Measurements from ENCODE around the gene LRMDA. TPM values are rescaled to one million over a fixed set of nuclear protein-coding genes. Genes with fewer than 3 reads are reported as not detected.

LRMDA gene
- total RNA-seq, 4 donors from 2014 or later: 0.88 to 14.1 (median 5.1) TPM; not detected in 1

DNA sequence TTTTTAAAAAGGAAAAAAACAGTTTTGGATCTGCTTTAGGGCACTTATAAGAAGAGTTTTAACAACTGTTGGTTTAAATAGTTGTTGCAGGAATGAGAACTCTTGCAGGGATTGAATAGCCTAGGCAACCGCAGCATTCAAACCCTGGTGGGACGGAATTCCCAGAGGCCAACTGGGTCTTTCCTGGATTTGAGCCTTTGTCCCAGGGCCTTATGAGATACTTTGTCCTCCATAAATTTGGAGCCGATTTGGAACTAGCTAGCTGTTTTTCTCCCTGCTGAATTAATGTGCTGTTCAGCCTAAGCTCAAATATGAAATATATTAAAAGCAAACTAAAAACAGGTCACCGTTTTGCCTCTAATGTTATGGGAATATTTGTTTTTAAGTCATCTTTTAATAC is 109.6 kb downstream of the LRMDA start:
- Histone ChIP-seq H3K27ac (no peak overlapping the region), H3K9me3 (no peaks in the 10 kb centered on the region), H3K4me1 (peaks cover 0 to 32% (median 18%) of the 10 kb centered on the region in 3 donors), H3K36me3 (no peaks in the 10 kb centered on the region), H3K4me3 (no peak overlapping the region), H3K27me3 (no peaks in the 10 kb centered on the region)
- DNase-seq: no peak
- no peak for TF ChIP-seq POLR2A (IDR thresholded peaks at IDR 0.05)
- no peak for TF ChIP-seq CTCF (IDR thresholded peaks at IDR 0.05)
- intact Hi-C loops (cut with DNase I): no loop called here
- WGBS, 2 donors: 82 to 83% methylated on average over 4 of the region's 4 CpGs

GRCh38 chr10:75541411-75541810 is 110.0 kb downstream of the LRMDA start:
- TF ChIP-seq CTCF (IDR thresholded peaks at IDR 0.05): no peak
- no peak for TF ChIP-seq POLR2A (IDR thresholded peaks at IDR 0.05)
- no peaks in the 10 kb centered on the region for H3K27me3 ChIP-seq
- H3K4me3 ChIP-seq: no peak overlapping the region
- no peaks in the 10 kb centered on the region for H3K9me3 ChIP-seq
- peaks cover 0 to 32% (median 18%) of the 10 kb centered on the region in 3 donors for H3K4me1 ChIP-seq
- DNase-seq: no peak
- H3K27ac ChIP-seq: no peak overlapping the region
- H3K36me3 ChIP-seq: no peaks in the 10 kb centered on the region
- 91 to 94% methylated on average over 2 of the region's 2 CpGs for WGBS, 2 donors
- intact Hi-C loops (cut with DNase I): no loop called here

DNA sequence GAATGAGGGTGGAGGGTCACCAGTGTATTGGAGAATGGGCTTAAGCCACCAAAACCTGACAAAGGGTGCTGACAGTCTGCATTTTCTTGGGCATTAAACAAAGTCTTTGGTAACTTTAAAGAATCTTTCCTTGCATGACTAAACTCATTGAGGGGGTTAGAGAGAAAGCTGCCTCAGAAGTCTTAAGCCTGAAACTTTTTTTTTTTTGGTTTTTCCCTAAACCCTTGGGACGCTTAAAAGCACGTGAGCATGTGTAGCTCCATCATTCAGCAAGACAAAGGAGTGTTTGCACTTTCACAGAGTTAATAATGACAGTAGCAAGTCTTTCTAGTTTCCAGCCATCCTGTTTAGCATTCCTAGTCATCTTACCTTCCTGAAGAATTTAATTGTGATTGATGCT is 110.7 kb downstream of the LRMDA start:
- intact Hi-C loops (cut with DNase I): no loop called here
- 41 to 57% methylated on average over 2 of the region's 2 CpGs for WGBS, 2 donors
- no peak for DNase-seq

DNA sequence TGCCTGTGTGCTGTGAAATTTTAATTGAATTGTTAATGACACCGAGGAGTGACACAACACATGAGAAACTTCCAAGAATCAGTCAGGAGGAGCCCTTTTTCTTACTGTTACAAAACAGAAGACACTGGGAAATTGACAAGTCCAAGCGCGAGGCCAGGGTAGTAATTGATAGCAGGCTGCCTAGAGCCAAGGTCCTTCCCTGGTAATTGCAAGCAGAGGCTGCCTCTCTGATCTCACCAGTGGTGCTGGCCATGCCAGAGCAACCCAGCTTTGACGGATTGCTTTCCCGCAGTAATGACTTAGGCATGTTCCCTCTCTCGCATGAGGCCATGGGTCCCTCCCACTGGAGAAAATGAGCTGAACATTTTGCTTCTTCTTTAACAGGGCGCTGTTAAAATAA is 111.5 kb downstream of the LRMDA start:
- no peak for TF ChIP-seq POLR2A (IDR thresholded peaks at IDR 0.05)
- TF ChIP-seq CTCF (IDR thresholded peaks at IDR 0.05): no peak
- no peak for DNase-seq

More for the DNA sequence above, 110.7 kb downstream of the LRMDA start:
- Histone ChIP-seq H3K27me3 (no peaks in the 10 kb centered on the region), H3K4me3 (no peak overlapping the region), H3K36me3 (no peaks in the 10 kb centered on the region), H3K27ac (no peak overlapping the region), H3K9me3 (no peaks in the 10 kb centered on the region), H3K4me1 (peaks cover 0 to 32% (median 18%) of the 10 kb centered on the region in 3 donors)
- no peak for TF ChIP-seq CTCF (IDR thresholded peaks at IDR 0.05)
- no peak for TF ChIP-seq POLR2A (IDR thresholded peaks at IDR 0.05)

GRCh38 chr10:75544386-75544785 is 113.0 kb downstream of the LRMDA start:
- intact Hi-C loops (cut with DNase I): no loop called here
- WGBS, 2 donors: 56 to 66% methylated on average over 2 of the region's 2 CpGs
- TF ChIP-seq CTCF (IDR thresholded peaks at IDR 0.05) (no peak), POLR2A (IDR thresholded peaks at IDR 0.05) (no peak)
- Histone ChIP-seq H3K4me1 (peaks cover 0 to 37% (median 18%) of the 10 kb centered on the region in 3 donors), H3K4me3 (no peak overlapping the region), H3K27me3 (no peaks in the 10 kb centered on the region), H3K27ac (peak overlapping the region in 2 of 4 donors; percentile 29 to 60), H3K36me3 (no peaks in the 10 kb centered on the region), H3K9me3 (no peaks in the 10 kb centered on the region)
- DNase-seq: no peak

More for the DNA sequence above, 111.5 kb downstream of the LRMDA start:
- Histone ChIP-seq H3K4me3 (no peak overlapping the region), H3K4me1 (peaks cover 0 to 37% (median 18%) of the 10 kb centered on the region in 3 donors), H3K9me3 (no peaks in the 10 kb centered on the region), H3K27me3 (no peaks in the 10 kb centered on the region), H3K36me3 (no peaks in the 10 kb centered on the region), H3K27ac (peak overlapping the region in 3 of 4 donors; percentile 24 to 60 (median 56))
- intact Hi-C loops (cut with DNase I): no loop called here
- 33 to 37% methylated on average over 6 to 7 of the region's 7 CpGs for WGBS, 2 donors
